ENCODE data around the gene MMP25. TPM values are rescaled to one million over a fixed set of nuclear protein-coding genes. Genes with fewer than 3 reads are reported as not detected.

Gene MMP25
- total and polyA plus RNA-seq, 10 of the 15 experiments (the other 5 are each of a cell fraction or from before 2014, with no cell fraction given) = 0.03 to 0.36 (median 0.13) TPM; not detected in 1

DNA sequence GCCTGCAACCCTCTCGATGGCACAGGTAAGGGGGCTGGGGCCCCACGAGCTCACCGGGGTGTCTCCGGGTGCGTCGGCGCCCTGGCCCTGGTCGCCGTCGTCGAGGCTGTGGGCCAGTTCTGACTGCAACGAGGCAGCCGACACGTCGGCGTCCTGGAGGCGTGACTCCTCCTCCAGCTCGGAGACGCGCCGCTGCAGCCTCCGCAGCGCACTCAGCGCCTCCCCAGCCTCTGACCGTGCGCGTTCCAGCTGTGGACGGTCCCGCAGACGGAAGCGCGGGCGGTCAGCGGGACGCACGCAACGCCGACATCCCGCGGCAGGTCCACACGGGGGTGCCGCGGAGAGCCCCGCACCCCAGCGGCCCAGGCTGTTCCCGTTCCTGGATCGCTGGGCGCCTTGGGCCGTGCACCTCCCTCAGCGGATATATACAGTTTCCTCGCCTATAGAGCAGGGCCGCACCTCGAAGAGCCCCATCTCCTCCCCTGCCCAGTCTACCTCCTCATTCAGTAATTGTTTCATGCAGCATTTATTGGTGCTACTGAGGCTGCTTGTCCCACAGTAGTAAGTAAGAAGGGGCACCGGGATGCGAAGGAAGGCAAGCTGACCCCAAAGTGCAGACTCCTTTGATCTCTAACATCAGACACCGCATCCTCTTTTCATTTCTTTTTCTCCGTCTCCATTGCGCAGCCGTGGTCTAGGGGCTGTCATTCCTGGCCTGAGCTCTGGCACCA lies 16.7 kb upstream of the MMP25 start (continued):
- TF ChIP-seq, protein P1, sequence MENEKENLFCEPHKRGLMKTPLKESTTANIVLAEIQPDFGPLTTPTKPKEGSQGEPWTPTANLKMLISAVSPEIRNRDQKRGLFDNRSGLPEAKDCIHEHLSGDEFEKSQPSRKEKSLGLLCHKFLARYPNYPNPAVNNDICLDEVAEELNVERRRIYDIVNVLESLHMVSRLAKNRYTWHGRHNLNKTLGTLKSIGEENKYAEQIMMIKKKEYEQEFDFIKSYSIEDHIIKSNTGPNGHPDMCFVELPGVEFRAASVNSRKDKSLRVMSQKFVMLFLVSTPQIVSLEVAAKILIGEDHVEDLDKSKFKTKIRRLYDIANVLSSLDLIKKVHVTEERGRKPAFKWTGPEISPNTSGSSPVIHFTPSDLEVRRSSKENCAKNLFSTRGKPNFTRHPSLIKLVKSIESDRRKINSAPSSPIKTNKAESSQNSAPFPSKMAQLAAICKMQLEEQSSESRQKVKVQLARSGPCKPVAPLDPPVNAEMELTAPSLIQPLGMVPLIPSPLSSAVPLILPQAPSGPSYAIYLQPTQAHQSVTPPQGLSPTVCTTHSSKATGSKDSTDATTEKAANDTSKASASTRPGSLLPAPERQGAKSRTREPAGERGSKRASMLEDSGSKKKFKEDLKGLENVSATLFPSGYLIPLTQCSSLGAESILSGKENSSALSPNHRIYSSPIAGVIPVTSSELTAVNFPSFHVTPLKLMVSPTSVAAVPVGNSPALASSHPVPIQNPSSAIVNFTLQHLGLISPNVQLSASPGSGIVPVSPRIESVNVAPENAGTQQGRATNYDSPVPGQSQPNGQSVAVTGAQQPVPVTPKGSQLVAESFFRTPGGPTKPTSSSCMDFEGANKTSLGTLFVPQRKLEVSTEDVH (IDR thresholded peaks at IDR 0.05; ENCODE audit: low read depth, partially characterized antibody) = no peak

- in situ Hi-C loops (cut with MboI) (no loop called here), intact Hi-C loops (cut with micrococcal nuclease; ENCODE audit: unreplicated experiment) (loop anchor here (1.0 kb wide), 1 partner anchor 99 kb away; no protein-coding TSS in a partner anchor)
- ChIA-PET RAD21 (ENCODE audit: unreplicated experiment) (interaction anchor here (1.3 to 6.5 kb wide), 8 partner anchors 12 to 137 kb away, joined by 3 to 94 read pairs (median 6); no protein-coding TSS in a partner anchor), SMC1A (ENCODE audit: uncharacterized antibody, unreplicated experiment) (interaction anchor here (1.0 to 10.1 kb wide), 6 partner anchors 25 to 101 kb away, joined by 3 to 91 read pairs (median 3); no protein-coding TSS in a partner anchor), CTCF (interaction anchor here (0.6 to 18.2 kb wide), 19 partner anchors 9 to 163 kb away, joined by 3 to 421 read pairs (median 6); partner anchors contain the start of gene ZNF213), POLR2A (interaction anchor here (1.6 kb wide), 1 partner anchor 12 kb away, joined by 5 read pairs; no protein-coding TSS in a partner anchor)
- Histone ChIP-seq H3K27ac (ENCODE audit: control insufficient read depth, insufficient read depth) (no peak overlapping the region), H3K9me3 (replicated peaks; ENCODE audit: control insufficient read depth, insufficient read depth, low read length) (no peaks in the 10 kb centered on the region), H3K79me2 (ENCODE audit: control insufficient read depth, insufficient read depth, low read length) (no peaks in the 10 kb centered on the region), H3K4me3 (no peak overlapping the region), H4K20me1 (ENCODE audit: control insufficient read depth, insufficient read depth) (0 out of 2 replicates have a peak, but pooled peaks cover 3% of the 10 kb centered on the region), H3K9ac (ENCODE audit: control insufficient read depth, insufficient read depth, low read length) (no peak overlapping the region), H3K27me3 (replicated peaks in 1 of 2; ENCODE audit: control insufficient read depth in 2 of 2, insufficient read depth in 2 of 2, low read length in 1 of 2) (peaks cover 8 to 11% of the 10 kb centered on the region in 2 experiments), H2AFZ (ENCODE audit: control insufficient read depth, low read depth, low read length) (no peak overlapping the region), H3K36me3 (ENCODE audit: control insufficient read depth in 2 of 2, insufficient read depth in 2 of 2, low read length in 1 of 2) (peaks cover 4 to 7% of the 10 kb centered on the region in 2 experiments; a peak in 3 of 4 replicates), H3K4me2 (ENCODE audit: control insufficient read depth, insufficient read depth) (no peak overlapping the region), H3K4me1 (ENCODE audit: control insufficient read depth, insufficient read depth, low read length) (peaks cover 6% of the 10 kb centered on the region)
- DNase-seq (ENCODE audit: low read depth, low spot score) (no peak), FAIRE-seq (no peak), ATAC-seq (no peak)
- TF ChIP-seq, protein P2, sequence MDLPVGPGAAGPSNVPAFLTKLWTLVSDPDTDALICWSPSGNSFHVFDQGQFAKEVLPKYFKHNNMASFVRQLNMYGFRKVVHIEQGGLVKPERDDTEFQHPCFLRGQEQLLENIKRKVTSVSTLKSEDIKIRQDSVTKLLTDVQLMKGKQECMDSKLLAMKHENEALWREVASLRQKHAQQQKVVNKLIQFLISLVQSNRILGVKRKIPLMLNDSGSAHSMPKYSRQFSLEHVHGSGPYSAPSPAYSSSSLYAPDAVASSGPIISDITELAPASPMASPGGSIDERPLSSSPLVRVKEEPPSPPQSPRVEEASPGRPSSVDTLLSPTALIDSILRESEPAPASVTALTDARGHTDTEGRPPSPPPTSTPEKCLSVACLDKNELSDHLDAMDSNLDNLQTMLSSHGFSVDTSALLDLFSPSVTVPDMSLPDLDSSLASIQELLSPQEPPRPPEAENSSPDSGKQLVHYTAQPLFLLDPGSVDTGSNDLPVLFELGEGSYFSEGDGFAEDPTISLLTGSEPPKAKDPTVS (IDR thresholded peaks at IDR 0.05; ENCODE audit: low read depth, low read length) = no peak
- TF ChIP-seq ZNF217 (IDR thresholded peaks at IDR 0.05) (no peak), NFIC (IDR thresholded peaks at IDR 0.05; ENCODE audit: low read depth, low read length) (no peak), BHLHE40 (IDR thresholded peaks at IDR 0.05; ENCODE audit: borderline replicate concordance in 1 of 2, low read depth in 2 of 2, low read length in 1 of 2) (no peak), ASH2L (IDR thresholded peaks at IDR 0.05; ENCODE audit: borderline replicate concordance, low read depth) (no peak)
- TF ChIP-seq, protein P3, sequence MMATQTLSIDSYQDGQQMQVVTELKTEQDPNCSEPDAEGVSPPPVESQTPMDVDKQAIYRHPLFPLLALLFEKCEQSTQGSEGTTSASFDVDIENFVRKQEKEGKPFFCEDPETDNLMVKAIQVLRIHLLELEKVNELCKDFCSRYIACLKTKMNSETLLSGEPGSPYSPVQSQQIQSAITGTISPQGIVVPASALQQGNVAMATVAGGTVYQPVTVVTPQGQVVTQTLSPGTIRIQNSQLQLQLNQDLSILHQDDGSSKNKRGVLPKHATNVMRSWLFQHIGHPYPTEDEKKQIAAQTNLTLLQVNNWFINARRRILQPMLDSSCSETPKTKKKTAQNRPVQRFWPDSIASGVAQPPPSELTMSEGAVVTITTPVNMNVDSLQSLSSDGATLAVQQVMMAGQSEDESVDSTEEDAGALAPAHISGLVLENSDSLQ (IDR thresholded peaks at IDR 0.05) = no peak
- no TSS peak for BruUV-seq (replicated peaks)
- 45% methylated on average over 32 of the region's 33 CpGs for WGBS (ENCODE audit: insufficient coverage, insufficient replicate concordance, low lambda C conversion rate, missing lambda C conversion rate)
Measured at GRCh38 chr16:3030222-3031212, 15.8 kb upstream of the MMP25 start.
